ENCODE data around the gene WDR17.

DNA sequence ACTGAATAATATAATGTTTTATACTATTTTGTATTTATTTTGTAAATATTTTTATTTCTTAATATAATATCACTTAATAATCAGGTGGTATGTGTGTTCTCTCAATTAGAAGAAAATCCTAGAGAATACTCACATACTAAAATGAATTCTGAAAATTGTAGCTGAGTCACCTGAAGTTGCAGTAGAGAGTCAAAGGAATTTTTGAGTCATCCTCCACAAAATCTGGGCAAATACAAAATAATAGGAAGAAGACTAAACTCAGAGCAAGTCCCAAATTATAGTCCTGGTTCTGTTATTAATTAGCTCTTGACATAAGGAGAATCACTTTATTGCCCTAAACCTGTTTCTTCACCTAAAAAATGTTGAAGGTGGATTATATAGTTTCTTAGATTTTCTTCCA is 72.0 kb downstream of the WDR17 start:
- TF ChIP-seq GATA3 (IDR thresholded peaks at IDR 0.05; ENCODE audit: low read depth, low read length) (no peak), GATA2 (IDR thresholded peaks at IDR 0.05; ENCODE audit: low read depth, low read length) (no peak)
